DND-41 (cell line): ENCODE data around the gene BORCS6.

Source experiments
- ATAC-seq: fragments of 200-7000 bp; cut with Tn5 transposase; 3 replicates; pipeline ENCODE4 v1.9.1; 2021; ENCODE audit warnings: low read depth; ENCODE audit not compliant: insufficient read depth
- DNase-seq: peaks from one replicate; pipeline ENCODE4 v3.0.0-alpha.2; 2020
- H2AFZ ChIP-seq: 2 replicates; pipeline ENCODE4 v1.6.0; 2012; ENCODE audit warnings: low read depth, low read length
- H3K27ac ChIP-seq: 2 replicates; pipeline ENCODE4 v1.5.1; 2012; ENCODE audit warnings: low read length, inconsistent platforms
- H3K27me3 ChIP-seq: fragments of 200-600 bp; sonication (generic); 2 replicates; pipeline ENCODE4 v1.6.0; 2012; ENCODE audit warnings: low read length, mild to moderate bottlenecking, inconsistent platforms; ENCODE audit not compliant: insufficient read depth, poor library complexity
- H3K36me3 ChIP-seq: 2 replicates; pipeline ENCODE4 v1.5.1; 2012; ENCODE audit warnings: low read length, inconsistent platforms; ENCODE audit not compliant: insufficient read depth
- H3K4me1 ChIP-seq: 2 replicates; pipeline ENCODE4 v1.5.1; 2012; ENCODE audit warnings: mild to moderate bottlenecking, low read length; ENCODE audit not compliant: insufficient read depth
- H3K4me2 ChIP-seq: 2 replicates; pipeline ENCODE4 v1.6.0; 2012; ENCODE audit warnings: mild to moderate bottlenecking, moderate library complexity, low read length, inconsistent platforms; ENCODE audit not compliant: insufficient read depth
- H3K4me3 ChIP-seq, 2 experiments: fragments of 200-600 bp in 1 of 2; shearing (Covaris generic) in 1 of 2; 2 replicates each; pipeline ENCODE4 v1.5.1; 2012 to 2016; ENCODE audit warnings: inconsistent platforms in 2 of 2, low read length in 2 of 2, mild to moderate bottlenecking in 2 of 2, low read depth in 1 of 2, moderate library complexity in 1 of 2
- H3K79me2 ChIP-seq: 2 replicates; pipeline ENCODE4 v1.6.0; 2012; ENCODE audit warnings: low read length, inconsistent platforms; ENCODE audit not compliant: insufficient read depth
- H3K9ac ChIP-seq: 2 replicates; pipeline ENCODE4 v1.6.0; 2012; ENCODE audit warnings: low read depth, mild to moderate bottlenecking, inconsistent platforms, low read length, moderate library complexity
- H3K9me3 ChIP-seq: 2 replicates; pipeline ENCODE4 v1.5.1; 2012; ENCODE audit warnings: low read length, moderate library complexity, mild to moderate bottlenecking, inconsistent platforms; ENCODE audit not compliant: insufficient read depth, severe bottlenecking
- H4K20me1 ChIP-seq: 2 replicates; pipeline ENCODE4 v1.6.0; 2012; ENCODE audit warnings: low read length; ENCODE audit not compliant: insufficient read depth
- CTCF ChIP-seq: IDR thresholded peaks from 2 replicates; pipeline ENCODE4 v1.5.1; 2012; ENCODE audit warnings: borderline replicate concordance, low read length, moderate library complexity, mild to moderate bottlenecking; ENCODE audit not compliant: poor library complexity, severe bottlenecking; ENCODE audit errors: extremely low read depth
- EZH2 ChIP-seq: IDR thresholded peaks from 3 replicates; pipeline ENCODE4 v1.6.1; 2012; ENCODE audit warnings: borderline replicate concordance, low read depth, mild to moderate bottlenecking, moderate library complexity, low read length, inconsistent platforms; ENCODE audit not compliant: severe bottlenecking

The BORCS6 gene

GRCh38 chr17:8156246-8156992 lies 33.6 kb downstream of the BORCS6 start:
- Histone ChIP-seq H3K9me3 (no peaks in the 10 kb centered on the region), H3K4me3 (peak overlapping the region; percentile 17 to 70; a peak in 3 of 4 replicates), H3K36me3 (peaks cover 28% of the 10 kb centered on the region), H3K79me2 (peaks cover 25% of the 10 kb centered on the region), H3K27ac (peak overlapping the region; percentile 78), H4K20me1 (peaks cover 16% of the 10 kb centered on the region), H3K27me3 (no peaks in the 10 kb centered on the region), H3K4me1 (peaks cover 81% of the 10 kb centered on the region), H3K9ac (peak overlapping the region; percentile 69), H3K4me2 (peak overlapping the region; percentile 92), H2AFZ (peak overlapping the region; percentile 71)
- TF ChIP-seq CTCF: peak; percentile 41
- TF ChIP-seq EZH2: no peak
- DNase-seq (peak; percentile 100), ATAC-seq (peak; percentile 81)

- H3K4me2 ChIP-seq: peak overlapping the region; percentile 92
- peak overlapping the region; percentile 17 to 70; a peak in 3 of 4 replicates for H3K4me3 ChIP-seq
- H3K9me3 ChIP-seq: no peaks in the 10 kb centered on the region
- TF ChIP-seq CTCF (no peak), EZH2 (no peak)
- peaks cover 80% of the 10 kb centered on the region for H3K4me1 ChIP-seq
- H3K9ac ChIP-seq: peak overlapping the region; percentile 60
- H3K79me2 ChIP-seq: peaks cover 23% of the 10 kb centered on the region
- no peak for DNase-seq
- ATAC-seq: no peak
- H3K27ac ChIP-seq: peak overlapping the region; percentile 78
- H3K36me3 ChIP-seq: peaks cover 23% of the 10 kb centered on the region
- H3K27me3 ChIP-seq: no peaks in the 10 kb centered on the region
- peaks cover 13% of the 10 kb centered on the region for H4K20me1 ChIP-seq
- H2AFZ ChIP-seq: peak overlapping the region; percentile 71
These were observed 34.1 kb downstream of the BORCS6 start for GRCh38 chr17:8155996-8156245.

GRCh38 chr17:8155231-8155995 lies 34.6 kb downstream of the BORCS6 start:
- Histone ChIP-seq H2AFZ (peak overlapping the region; percentile 71), H3K27me3 (no peaks in the 10 kb centered on the region), H4K20me1 (peaks cover 14% of the 10 kb centered on the region), H3K4me2 (peak overlapping the region; percentile 92), H3K4me3 (peak overlapping the region; percentile 17 to 70; a peak in 3 of 4 replicates), H3K36me3 (peaks cover 21% of the 10 kb centered on the region), H3K9ac (peak overlapping the region; percentile 60), H3K4me1 (peaks cover 81% of the 10 kb centered on the region), H3K27ac (peak overlapping the region; percentile 78), H3K9me3 (no peaks in the 10 kb centered on the region), H3K79me2 (peaks cover 24% of the 10 kb centered on the region)
- ATAC-seq (no peak), DNase-seq (no peak)
- TF ChIP-seq EZH2: no peak
- no peak for TF ChIP-seq CTCF
